NCI-H524 treated with DMSO at 0.1 percent for 48 hours (cell line): ENCODE data around the gene PAAF1.

Experiments used
- DNase-seq: peaks from one replicate; lab custom pipeline; 2025; lab: John Stamatoyannopoulos, UW

PAAF1 gene

GRCh38 chr11:73946798-73947458 is 70.1 kb downstream of the PAAF1 start:
- DNase-seq: no peak

DNA sequence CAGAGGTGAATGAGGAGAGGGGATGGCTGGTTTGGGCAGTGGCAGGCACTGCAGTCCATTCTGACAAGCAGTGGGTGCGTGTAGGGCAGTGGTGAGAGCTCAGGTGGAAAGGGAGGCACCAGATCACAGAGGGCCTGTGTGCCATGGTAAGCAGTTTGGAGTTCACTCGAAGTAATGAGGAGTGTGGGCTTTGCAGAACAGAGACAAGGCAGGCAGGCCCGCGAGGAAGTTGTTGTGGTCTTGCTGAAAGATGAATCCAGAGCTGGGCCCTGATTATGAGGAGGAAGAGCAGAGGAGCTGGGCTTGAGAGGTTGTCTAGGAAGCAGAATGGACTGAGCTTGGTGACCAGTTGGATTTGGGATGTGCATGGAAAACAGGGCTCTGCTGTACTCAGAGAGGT is 72.4 kb downstream of the PAAF1 start:
- no peak for DNase-seq

DNA sequence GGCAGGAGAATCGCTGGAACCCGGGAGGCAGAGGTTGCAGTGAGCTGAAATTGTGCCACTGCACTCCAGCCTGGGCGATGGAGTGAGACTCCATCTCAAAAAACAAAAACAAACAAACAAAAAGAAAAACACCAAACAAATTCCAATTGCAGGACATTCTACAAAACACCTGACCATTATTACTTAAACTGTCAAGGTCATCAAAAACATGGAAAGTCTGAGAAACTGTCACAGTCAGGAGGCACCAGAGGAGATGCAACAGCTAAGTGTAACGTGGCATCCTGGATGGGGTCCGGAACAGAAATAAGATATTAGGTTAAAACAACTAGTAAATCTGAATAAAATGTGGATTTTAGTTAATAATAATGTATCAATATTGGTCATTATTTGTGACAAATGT is 73.1 kb downstream of the PAAF1 start:
- DNase-seq: no peak

DNA sequence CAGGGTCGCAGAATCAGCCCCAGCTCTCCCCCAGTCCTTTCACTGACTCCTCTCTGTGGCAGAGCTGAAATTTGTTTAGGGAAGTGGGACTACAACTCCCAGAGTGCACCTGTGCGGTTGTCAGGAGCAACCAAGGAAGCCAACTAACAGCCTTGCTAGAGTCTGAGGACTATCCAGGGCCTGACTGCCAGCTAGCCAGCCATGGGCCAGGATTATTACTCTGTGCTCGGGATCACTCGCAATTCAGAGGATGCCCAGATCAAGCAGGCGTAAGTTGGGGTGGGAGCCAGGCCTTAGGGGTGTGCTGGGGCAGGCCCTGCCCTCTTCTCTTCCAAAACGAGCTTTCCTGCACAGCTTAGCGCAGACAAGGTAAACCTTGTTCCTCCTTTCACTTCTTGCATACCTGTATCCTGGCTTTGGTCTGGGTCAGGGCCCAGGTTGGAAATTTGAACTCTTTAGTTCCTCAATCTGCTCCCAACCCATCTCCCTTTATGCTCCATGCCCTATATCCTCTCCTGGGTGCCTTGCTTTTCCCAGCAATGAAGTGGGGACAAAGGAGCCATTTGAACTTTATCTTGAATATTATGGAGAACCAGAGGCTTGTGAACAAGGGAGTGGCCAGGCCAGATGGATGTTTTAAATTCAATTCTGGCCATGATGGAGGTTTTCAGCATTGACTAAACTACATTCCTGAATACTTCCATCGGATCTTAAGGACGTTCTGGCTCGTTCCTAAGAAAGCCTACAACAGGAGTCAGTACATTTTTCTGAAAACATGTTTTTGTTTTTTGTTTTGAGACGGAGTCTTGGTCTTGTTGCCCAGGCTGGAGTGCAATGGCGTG is 74.3 kb downstream of the PAAF1 start, which contains the start of gene DNAJB13:
DNAJB13 (plus strand) TSS at position 158 of the 842 bp plus-strand sequence; CDS start at position 202, 44 bp downstream.
- no peak for DNase-seq

GRCh38 chr11:73951797-73952196 is 75.0 kb downstream of the PAAF1 start:
- DNase-seq: no peak

GRCh38 chr11:73956876-73957653 is 80.3 kb downstream of the PAAF1 start:
- no peak for DNase-seq

DNA sequence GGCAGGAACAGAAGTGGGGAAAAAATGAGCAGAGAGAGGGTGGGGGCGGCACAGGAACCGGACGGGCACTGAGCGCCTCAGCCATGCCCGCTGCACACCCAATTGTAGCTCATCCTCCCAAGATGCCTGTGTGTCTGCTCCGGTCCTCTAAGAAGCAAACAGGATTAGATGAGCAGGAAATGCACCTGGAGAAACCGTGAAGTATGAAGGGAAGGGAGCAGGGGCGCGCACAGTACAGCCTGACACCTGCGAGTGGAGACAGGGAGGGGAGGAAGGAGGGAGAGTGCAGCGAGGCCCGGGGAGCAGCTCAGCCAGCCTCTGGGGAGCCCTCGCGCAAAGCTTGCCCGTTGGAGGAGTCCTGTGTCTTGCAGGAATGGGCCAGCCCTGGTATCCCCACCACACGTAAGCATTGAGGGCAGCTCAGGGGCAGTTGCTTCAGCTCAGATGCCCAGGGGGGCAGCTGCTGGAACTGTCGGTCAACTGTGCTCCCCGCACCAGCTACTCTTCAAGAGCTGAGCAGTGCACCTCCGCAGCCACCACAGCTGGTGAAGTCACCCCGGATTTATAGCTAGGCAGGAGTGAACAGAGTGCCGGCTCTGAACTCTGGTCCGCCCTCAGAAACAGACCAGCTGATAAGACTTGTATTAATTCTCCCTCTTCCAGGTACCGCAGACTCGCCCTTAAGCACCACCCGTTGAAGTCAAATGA is 81.0 kb downstream of the PAAF1 start:
- DNase-seq: no peak

GRCh38 chr11:73958521-73959141 is 81.8 kb downstream of the PAAF1 start:
- no peak for DNase-seq

DNA sequence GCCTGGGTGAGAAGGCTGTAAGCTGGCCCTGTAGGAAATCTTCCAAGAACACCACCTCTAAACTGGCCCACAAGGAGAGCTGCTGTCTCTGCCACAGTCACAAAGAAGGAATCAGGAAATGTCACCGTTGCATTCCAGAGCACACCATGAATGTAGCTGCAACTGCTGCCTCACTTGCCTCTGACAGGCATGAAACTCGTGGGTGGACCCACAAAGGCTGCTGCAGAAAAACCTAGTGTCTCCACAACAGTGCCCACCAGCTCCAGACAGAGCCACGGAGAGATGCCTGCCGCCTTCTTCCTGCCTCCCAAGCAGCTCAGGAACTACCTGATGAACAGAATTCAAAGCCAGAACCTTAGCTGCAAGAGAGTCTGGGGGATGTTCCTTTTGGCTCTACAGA is 84.5 kb downstream of the PAAF1 start:
- DNase-seq: no peak

- no peak for DNase-seq
Observed at GRCh38 chr11:73962101-73962705, 85.4 kb downstream of the PAAF1 start.

- no peak for DNase-seq
Observed at GRCh38 chr11:73963861-73964260, 87.1 kb downstream of the PAAF1 start.

- no peak for DNase-seq
Observed at GRCh38 chr11:73965076-73965763, 88.4 kb downstream of the PAAF1 start.

DNA sequence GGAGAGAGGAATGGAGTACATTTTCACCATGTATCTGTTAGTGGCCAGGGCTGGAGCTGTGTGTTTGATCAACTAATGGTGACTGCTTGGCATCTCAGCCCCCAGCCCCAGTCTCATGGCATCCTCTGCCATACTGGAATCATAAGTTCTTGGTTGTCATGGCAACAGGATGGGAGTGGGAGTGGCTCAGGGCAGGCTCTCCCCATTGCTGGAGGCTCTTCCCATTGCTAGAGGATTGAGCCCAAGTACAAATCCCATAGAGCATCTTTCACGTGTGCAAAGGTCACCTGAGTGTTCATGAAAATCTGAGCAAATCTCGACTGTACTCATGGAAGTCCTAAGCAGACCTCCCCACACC is 88.9 kb downstream of the PAAF1 start:
- DNase-seq: no peak

- DNase-seq: no peak
Observed at GRCh38 chr11:73968356-73968966, 91.7 kb downstream of the PAAF1 start.

- no peak for DNase-seq
Observed at GRCh38 chr11:73969091-73969490, 92.3 kb downstream of the PAAF1 start.

GRCh38 chr11:73969991-73970800 is 93.4 kb downstream of the PAAF1 start:
- no peak for DNase-seq

- no peak for DNase-seq
Observed at GRCh38 chr11:73971175-73971719, 94.4 kb downstream of the PAAF1 start.

- DNase-seq: no peak
Observed at GRCh38 chr11:73972187-73972586, 95.4 kb downstream of the PAAF1 start.
